Measurements from ENCODE around the gene SNRNP25.
A peak's percentile ranks its signal among the peaks of the same experiment; 100 is the strongest.
"Not testable (repeated sequence)": the region's sequence is repeated elsewhere in the genome, so short reads cannot be mapped to it uniquely, and the experiment has no call there.

The SNRNP25 gene

DNA sequence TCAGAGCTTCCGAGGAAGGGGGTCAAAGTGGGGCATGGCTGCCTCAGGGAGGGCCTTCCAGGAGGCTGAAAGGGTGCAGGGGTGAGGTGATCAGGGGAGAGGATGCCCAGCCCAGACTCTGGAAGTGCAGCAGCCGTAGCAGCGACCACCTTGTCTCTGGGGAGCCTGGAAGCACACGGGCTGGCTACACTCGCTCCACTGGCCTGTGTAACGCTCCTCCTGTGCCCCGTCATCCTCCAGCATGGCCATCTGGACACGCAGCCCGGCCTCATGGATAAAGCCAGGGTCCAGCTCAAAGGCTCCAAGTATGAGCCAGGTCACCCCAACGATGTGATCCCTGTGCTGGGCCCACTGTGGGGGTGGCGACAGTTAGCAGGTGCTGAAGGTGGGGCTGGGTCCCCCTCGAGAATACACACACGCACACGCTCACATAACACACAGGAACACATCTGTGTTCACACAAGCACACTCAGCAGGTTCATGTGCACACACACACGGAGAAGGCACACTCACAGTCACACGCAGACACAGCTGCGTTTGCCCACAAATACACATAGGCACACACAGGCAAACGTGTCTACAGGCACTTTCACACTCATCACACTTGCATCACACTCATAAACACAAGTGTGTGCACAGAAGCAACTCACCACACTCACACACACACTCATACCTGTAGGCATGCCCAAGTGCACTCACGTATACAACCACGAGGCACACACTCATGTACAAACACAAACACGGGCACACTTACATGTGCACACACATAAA is 19.6 kb upstream of the SNRNP25 start:
- TF ChIP-seq LEF1 (IDR thresholded peaks at IDR 0.05; ENCODE audit: borderline replicate concordance) (no peak), TARDBP (IDR thresholded peaks at IDR 0.05) (peak; percentile 90), SUZ12 (IDR thresholded peaks at IDR 0.05) (no peak), FOXA1 (IDR thresholded peaks at IDR 0.05) (no peak), CTBP1 (IDR thresholded peaks at IDR 0.05; ENCODE audit: borderline replicate concordance) (no peak), L3MBTL2 (conservative IDR thresholded peaks at IDR 0.05) (no peak)
- CTCF ChIA-PET: no interaction called here
- no peak for DNase-seq (ENCODE audit: extremely low spot score)
- POLR2A ChIA-PET: no interaction called here

DNA sequence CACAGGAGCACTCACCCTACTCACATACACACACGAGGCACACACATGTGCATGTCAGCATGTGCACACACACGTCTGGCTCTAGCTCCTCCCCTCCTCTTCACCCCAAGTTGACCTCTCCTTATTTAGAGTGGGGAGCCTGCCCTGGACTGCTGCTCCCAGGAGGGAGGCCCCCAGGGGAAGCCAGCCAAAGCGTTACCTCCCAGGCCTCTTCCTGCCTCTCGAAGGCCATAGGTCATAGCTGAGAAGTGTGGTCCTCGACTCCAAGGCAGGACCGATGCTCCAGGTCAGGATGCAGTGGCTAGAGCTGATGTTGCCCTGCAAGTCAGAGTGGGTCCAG is 19.0 kb upstream of the SNRNP25 start:
- TF ChIP-seq PKNOX1 (IDR thresholded peaks at IDR 0.05) (no peak), ARNT (IDR thresholded peaks at IDR 0.05) (no peak), SP1 (IDR thresholded peaks at IDR 0.05) (no peak), SUZ12 (IDR thresholded peaks at IDR 0.05) (no peak), NFRKB (IDR thresholded peaks at IDR 0.05) (no peak), L3MBTL2 (conservative IDR thresholded peaks at IDR 0.05) (no peak), FOXM1 (IDR thresholded peaks at IDR 0.05; ENCODE audit: borderline replicate concordance) (no peak), HDGF (IDR thresholded peaks at IDR 0.05; ENCODE audit: borderline replicate concordance) (no peak), CTBP1 (IDR thresholded peaks at IDR 0.05; ENCODE audit: borderline replicate concordance) (no peak), FOXA1 (IDR thresholded peaks at IDR 0.05) (no peak), ZNF384 (IDR thresholded peaks at IDR 0.05) (no peak), LEF1 (IDR thresholded peaks at IDR 0.05; ENCODE audit: borderline replicate concordance) (no peak), BHLHE40 (IDR thresholded peaks at IDR 0.05; ENCODE audit: borderline replicate concordance) (no peak), TARDBP (IDR thresholded peaks at IDR 0.05) (no peak), ELF4 (IDR thresholded peaks at IDR 0.05) (no peak), FOXK2 (IDR thresholded peaks at IDR 0.05) (no peak)
- CTCF ChIA-PET: no interaction called here
- POLR2A ChIA-PET: no interaction called here
- DNase-seq (ENCODE audit: extremely low spot score): no peak

- TF ChIP-seq SUZ12 (IDR thresholded peaks at IDR 0.05) (no peak), FOXM1 (IDR thresholded peaks at IDR 0.05; ENCODE audit: borderline replicate concordance) (no peak), CTBP1 (IDR thresholded peaks at IDR 0.05; ENCODE audit: borderline replicate concordance) (no peak), HDGF (IDR thresholded peaks at IDR 0.05; ENCODE audit: borderline replicate concordance) (no peak), L3MBTL2 (conservative IDR thresholded peaks at IDR 0.05) (no peak), TARDBP (IDR thresholded peaks at IDR 0.05) (no peak)
- ChIA-PET CTCF (no interaction called here), POLR2A (no interaction called here)
- DNase-seq (ENCODE audit: extremely low spot score): no peak
These were observed 18.5 kb upstream of the SNRNP25 start for GRCh38 chr16:35011-35677.

DNA sequence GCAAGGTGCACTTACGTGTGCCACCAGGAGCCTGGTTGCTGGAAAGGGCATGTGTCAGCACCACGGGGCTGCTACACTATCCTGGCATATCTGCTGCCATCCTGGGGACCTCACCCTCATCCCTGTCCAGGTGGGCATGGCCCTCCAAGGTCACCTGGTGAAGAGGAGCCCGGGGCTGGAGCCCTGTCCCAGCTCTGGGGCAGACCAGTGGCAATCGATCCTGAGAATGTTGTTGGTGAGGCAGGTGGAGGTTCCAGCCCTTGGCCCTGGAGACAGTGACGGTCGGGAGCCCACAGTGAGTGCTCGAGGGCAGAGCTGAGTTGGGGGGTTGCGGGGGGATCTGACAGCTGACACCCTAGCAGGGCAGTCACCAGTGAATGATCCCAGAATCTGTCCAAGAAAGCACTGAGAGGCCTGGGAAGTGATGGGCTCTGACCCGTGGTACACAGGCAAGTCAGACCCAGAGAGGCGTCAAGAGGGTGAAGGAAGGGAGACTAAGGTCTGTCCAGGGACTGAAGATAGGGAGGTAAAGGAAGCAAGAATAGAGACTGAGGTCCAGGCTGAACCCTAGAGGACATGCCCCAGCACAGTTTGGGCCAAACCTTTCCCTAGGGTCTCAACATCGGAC is 17.8 kb upstream of the SNRNP25 start:
- CTCF ChIA-PET: no interaction called here
- DNase-seq (ENCODE audit: extremely low spot score): no peak
- TF ChIP-seq BHLHE40 (IDR thresholded peaks at IDR 0.05; ENCODE audit: borderline replicate concordance) (no peak), CTBP1 (IDR thresholded peaks at IDR 0.05; ENCODE audit: borderline replicate concordance) (no peak), FOXK2 (IDR thresholded peaks at IDR 0.05) (no peak), TARDBP (IDR thresholded peaks at IDR 0.05) (no peak), PKNOX1 (IDR thresholded peaks at IDR 0.05) (no peak), ELF4 (IDR thresholded peaks at IDR 0.05) (no peak)
- POLR2A ChIA-PET: no interaction called here

DNA sequence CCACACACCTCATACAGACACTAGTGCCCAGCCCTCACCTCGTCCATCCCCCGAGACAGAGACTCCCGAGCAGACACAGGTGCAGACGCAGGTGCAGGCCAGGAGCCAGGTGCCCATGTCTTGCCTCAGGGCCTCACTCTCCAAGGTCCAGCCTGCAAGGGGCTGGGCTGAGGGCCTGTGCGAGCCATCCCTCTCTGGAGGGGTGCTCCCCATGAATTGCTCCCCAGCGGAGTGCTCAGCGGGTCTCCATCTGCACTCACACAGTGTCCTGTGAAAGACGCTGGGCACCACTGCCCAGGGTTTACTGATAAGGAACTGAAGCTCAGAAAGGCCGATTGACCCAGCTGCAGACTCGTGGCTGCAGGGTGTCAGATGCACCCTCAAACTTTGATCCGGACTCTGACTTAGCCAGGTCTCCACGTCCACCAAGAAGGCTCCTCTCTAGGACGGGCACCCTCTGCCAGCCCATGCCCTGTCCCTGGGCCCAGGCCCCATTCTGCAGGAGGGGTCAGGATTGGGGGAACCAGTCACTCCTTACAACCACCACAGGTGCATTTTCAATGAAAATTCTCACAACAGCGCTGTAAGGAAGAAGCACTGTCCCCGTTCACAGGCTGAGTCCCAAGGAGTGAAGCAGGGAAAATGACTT is 17.2 kb upstream of the SNRNP25 start:
- CTCF ChIA-PET: no interaction called here
- POLR2A ChIA-PET: no interaction called here
- TF ChIP-seq FOXK2 (IDR thresholded peaks at IDR 0.05): no peak
- TF ChIP-seq L3MBTL2 (conservative IDR thresholded peaks at IDR 0.05): no peak
- no peak for TF ChIP-seq SUZ12 (IDR thresholded peaks at IDR 0.05)
- no peak for TF ChIP-seq TARDBP (IDR thresholded peaks at IDR 0.05)
- TF ChIP-seq ELF4 (IDR thresholded peaks at IDR 0.05): no peak
- no peak for TF ChIP-seq FOXA1 (IDR thresholded peaks at IDR 0.05)
- TF ChIP-seq FOXM1 (IDR thresholded peaks at IDR 0.05; ENCODE audit: borderline replicate concordance): no peak
- TF ChIP-seq ARNT (IDR thresholded peaks at IDR 0.05): no peak
- no peak for TF ChIP-seq BHLHE40 (IDR thresholded peaks at IDR 0.05; ENCODE audit: borderline replicate concordance)
- TF ChIP-seq LEF1 (IDR thresholded peaks at IDR 0.05; ENCODE audit: borderline replicate concordance): no peak
- TF ChIP-seq SP1 (IDR thresholded peaks at IDR 0.05): no peak
- no peak for DNase-seq (ENCODE audit: extremely low spot score)

- no peak for TF ChIP-seq ZNF384 (IDR thresholded peaks at IDR 0.05)
- no peak for DNase-seq (ENCODE audit: extremely low spot score)
- CTCF ChIA-PET: no interaction called here
- POLR2A ChIA-PET: interaction anchor here (2.5 kb wide), 1 partner anchor 16 kb away, joined by 13 read pairs; the partner anchor contains the start of genes POLR3K and SNRNP25
These were observed 16.1 kb upstream of the SNRNP25 start for GRCh38 chr16:37511-37910.

GRCh38 chr16:38206-38605 is 15.4 kb upstream of the SNRNP25 start:
- DNase-seq (ENCODE audit: extremely low spot score); CTCF ChIA-PET: not testable (repeated sequence)
- POLR2A ChIA-PET: interaction anchor here (2.5 kb wide), 1 partner anchor 15 kb away, joined by 13 read pairs; the partner anchor contains the start of genes POLR3K and SNRNP25
